ENCODE data around the gene DAZAP1. TPM values are rescaled to one million over a fixed set of nuclear protein-coding genes. Genes with fewer than 3 reads are reported as not detected.

The DAZAP1 gene
- total and polyA plus RNA-seq, 9 donors, result 29.6 to 113 (median 77.4) TPM

GRCh38 chr19:1412323-1412923 is 5.0 kb downstream of the DAZAP1 start:
- Histone ChIP-seq H3K27ac (no peak overlapping the region), H3K9me3 (no peaks in the 10 kb centered on the region), H3K4me1 (ENCODE audit: insufficient read depth) (peaks cover 55% of the 10 kb centered on the region), H3K27me3 (no peaks in the 10 kb centered on the region), H3K4me3 (no peak overlapping the region), H3K36me3 (no peaks in the 10 kb centered on the region)
- intact Hi-C loops (cut with DNase I), result no loop called here
- TF ChIP-seq POLR2A (IDR thresholded peaks at IDR 0.05) (no peak), EP300 (IDR thresholded peaks at IDR 0.05) (no peak)
- TF ChIP-seq, protein P1, sequence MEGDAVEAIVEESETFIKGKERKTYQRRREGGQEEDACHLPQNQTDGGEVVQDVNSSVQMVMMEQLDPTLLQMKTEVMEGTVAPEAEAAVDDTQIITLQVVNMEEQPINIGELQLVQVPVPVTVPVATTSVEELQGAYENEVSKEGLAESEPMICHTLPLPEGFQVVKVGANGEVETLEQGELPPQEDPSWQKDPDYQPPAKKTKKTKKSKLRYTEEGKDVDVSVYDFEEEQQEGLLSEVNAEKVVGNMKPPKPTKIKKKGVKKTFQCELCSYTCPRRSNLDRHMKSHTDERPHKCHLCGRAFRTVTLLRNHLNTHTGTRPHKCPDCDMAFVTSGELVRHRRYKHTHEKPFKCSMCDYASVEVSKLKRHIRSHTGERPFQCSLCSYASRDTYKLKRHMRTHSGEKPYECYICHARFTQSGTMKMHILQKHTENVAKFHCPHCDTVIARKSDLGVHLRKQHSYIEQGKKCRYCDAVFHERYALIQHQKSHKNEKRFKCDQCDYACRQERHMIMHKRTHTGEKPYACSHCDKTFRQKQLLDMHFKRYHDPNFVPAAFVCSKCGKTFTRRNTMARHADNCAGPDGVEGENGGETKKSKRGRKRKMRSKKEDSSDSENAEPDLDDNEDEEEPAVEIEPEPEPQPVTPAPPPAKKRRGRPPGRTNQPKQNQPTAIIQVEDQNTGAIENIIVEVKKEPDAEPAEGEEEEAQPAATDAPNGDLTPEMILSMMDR (IDR thresholded peaks at IDR 0.05), result no peak
- DNase-seq, result peak in 1 of 5 donors; percentile 34
- WGBS, 3 donors, result 63 to 77% (median 73%) methylated on average over 21 of the region's 21 CpGs

- intact Hi-C loops (cut with DNase I), result no loop called here
These were observed 5.8 kb downstream of the DAZAP1 start for GRCh38 chr19:1412995-1413800.

GRCh38 chr19:1416014-1416841 is 8.8 kb downstream of the DAZAP1 start:
- H3K4me3 ChIP-seq, result peak overlapping the region; percentile 21
- H3K27ac ChIP-seq, result peak overlapping the region; percentile 67 to 68
- peaks cover 44% of the 10 kb centered on the region for H3K4me1 ChIP-seq (ENCODE audit: insufficient read depth)
- no peak for TF ChIP-seq EP300 (IDR thresholded peaks at IDR 0.05)
- no peak for TF ChIP-seq POLR2A (IDR thresholded peaks at IDR 0.05)
- TF ChIP-seq, protein P1 (IDR thresholded peaks at IDR 0.05), result no peak
- WGBS, 3 donors, result 49 to 56% (median 50%) methylated on average over 28 of the region's 28 CpGs
- no peaks in the 10 kb centered on the region for H3K36me3 ChIP-seq
- no peaks in the 10 kb centered on the region for H3K27me3 ChIP-seq
- H3K9me3 ChIP-seq, result no peaks in the 10 kb centered on the region
- intact Hi-C loops (cut with DNase I), result no loop called here
- peak in 2 of 5 donors; percentile 54 to 57 for DNase-seq

More at GRCh38 chr19:1412995-1413800, 5.8 kb downstream of the DAZAP1 start:
- Histone ChIP-seq H3K27me3 (no peaks in the 10 kb centered on the region), H3K9me3 (no peaks in the 10 kb centered on the region), H3K4me1 (ENCODE audit: insufficient read depth) (peaks cover 60% of the 10 kb centered on the region), H3K36me3 (no peaks in the 10 kb centered on the region), H3K27ac (no peak overlapping the region), H3K4me3 (no peak overlapping the region)
- peak in 1 of 5 donors; percentile 29 for DNase-seq
- TF ChIP-seq EP300 (IDR thresholded peaks at IDR 0.05), result no peak
- TF ChIP-seq, protein P1 (IDR thresholded peaks at IDR 0.05), result no peak
- no peak for TF ChIP-seq POLR2A (IDR thresholded peaks at IDR 0.05)
- WGBS, 3 donors, result 77 to 84% (median 77%) methylated on average over 36 of the region's 36 CpGs

GRCh38 chr19:1417145-1417544 is 9.8 kb downstream of the DAZAP1 start:
- H3K36me3 ChIP-seq, result no peaks in the 10 kb centered on the region
- intact Hi-C loops (cut with DNase I), result no loop called here
- H3K4me1 ChIP-seq (ENCODE audit: insufficient read depth), result peaks cover 35% of the 10 kb centered on the region
- DNase-seq, result peak in 1 of 5 donors; percentile 36
- H3K27ac ChIP-seq, result peak overlapping the region in 1 of 2 donors; percentile 68
- H3K9me3 ChIP-seq, result no peaks in the 10 kb centered on the region
- TF ChIP-seq, protein P1 (IDR thresholded peaks at IDR 0.05), result no peak
- TF ChIP-seq EP300 (IDR thresholded peaks at IDR 0.05), result no peak
- TF ChIP-seq POLR2A (IDR thresholded peaks at IDR 0.05), result no peak
- H3K4me3 ChIP-seq, result no peak overlapping the region
- H3K27me3 ChIP-seq, result no peaks in the 10 kb centered on the region
- WGBS, 3 donors, result 69 to 76% (median 71%) methylated on average over 21 of the region's 21 CpGs

Data from ovary (tissue), 9 donors.